PC-3 (cell line): ENCODE measurements around the gene GRK3. TPM values are rescaled to one million over a fixed set of nuclear protein-coding genes. Genes with fewer than 3 reads are reported as not detected.

ENCODE experiments used
- ATAC-seq: fragments of 200-7000 bp; cut with Tn5 transposase; 2 replicates; pipeline ENCODE4 v1.9.1; 2020; ENCODE audit warnings: mild to moderate bottlenecking, moderate library complexity
- BruUV-seq: library from RNA; stranded (reverse); fragments of 400-500 nt; replicated peaks from 2 replicates; lab custom pipeline; 2021; lab: Mats Ljungman, UMichigan
- CTCF ChIA-PET: fragments of 300-600 bp; sonication (Branson Sonifier 250); formaldehyde crosslinking; loops from one replicate; lab custom pipeline; 2022; ENCODE audit warnings: antibody characterized with exemption; lab: Charles Lee
- POLR2A ChIA-PET: fragments of 300-600 bp; sonication (Branson Sonifier 250); formaldehyde crosslinking; loops from one replicate; lab custom pipeline; 2022; ENCODE audit warnings: antibody characterized with exemption; ENCODE audit not compliant: unreplicated experiment; lab: Charles Lee
- DNase-seq: peaks from one replicate; pipeline ENCODE4 v3.0.0-alpha.2; 2015
- H2AFZ ChIP-seq: fragments of 300-600 bp; sonication (generic); 2 replicates; pipeline ENCODE4 v1.6.0; 2016; ENCODE audit warnings: antibody characterized with exemption, low read length
- H3F3A ChIP-seq: fragments of 300-600 bp; sonication (generic); one replicate; pipeline ENCODE4 v1.6.0; 2017; ENCODE audit warnings: antibody characterized with exemption, low read length, control low read depth, mild to moderate bottlenecking; ENCODE audit not compliant: unreplicated experiment
- H3K27ac ChIP-seq: fragments of 300-600 bp; sonication (generic); 2 replicates; pipeline ENCODE4 v1.5.1; 2016; ENCODE audit warnings: mild to moderate bottlenecking, low read length
- H3K27me3 ChIP-seq: fragments of 300-600 bp; sonication (generic); 2 replicates; pipeline ENCODE4 v1.6.1; 2016; ENCODE audit warnings: low read length, mixed read lengths
- H3K36me3 ChIP-seq: fragments of 300-600 bp; sonication (generic); 2 replicates; pipeline ENCODE4 v1.6.1; 2016; ENCODE audit warnings: low read depth, mixed run types, low read length, mixed read lengths
- H3K4me1 ChIP-seq: fragments of 300-600 bp; sonication (generic); 2 replicates; pipeline ENCODE4 v1.5.1; 2016; ENCODE audit warnings: low read length; ENCODE audit not compliant: insufficient read depth
- H3K4me2 ChIP-seq: fragments of 300-600 bp; sonication (generic); 2 replicates; pipeline ENCODE4 v1.6.0; 2016; ENCODE audit warnings: low read length
- H3K4me3 ChIP-seq: fragments of 300-600 bp; sonication (generic); 2 replicates; pipeline ENCODE4 v1.5.1; 2016; ENCODE audit warnings: mild to moderate bottlenecking, low read length, mixed read lengths
- H3K79me2 ChIP-seq: fragments of 300-600 bp; sonication (generic); 2 replicates; pipeline ENCODE4 v1.6.1; 2017; ENCODE audit warnings: low read length, mixed read lengths
- H3K9ac ChIP-seq: fragments of 300-600 bp; sonication (generic); 2 replicates; pipeline ENCODE4 v1.6.0; 2016; ENCODE audit warnings: mild to moderate bottlenecking, low read length
- H3K9me2 ChIP-seq: fragments of 300-600 bp; sonication (generic); replicated peaks from 2 replicates; pipeline ENCODE4 v1.6.1; 2016; ENCODE audit warnings: mixed run types, low read length, mixed read lengths
- H3K9me3 ChIP-seq: fragments of 300-600 bp; sonication (generic); 2 replicates; pipeline ENCODE4 v1.6.1; 2016; ENCODE audit warnings: low read length, mixed read lengths
- H4K20me1 ChIP-seq: fragments of 300-600 bp; sonication (generic); 2 replicates; pipeline ENCODE4 v1.6.1; 2016; ENCODE audit warnings: low read length, mixed read lengths
- EZH2 ChIP-seq: fragments of 300-600 bp; sonication (generic); IDR thresholded peaks from one replicate; pipeline ENCODE4 v1.6.1; 2017; ENCODE audit warnings: antibody characterized with exemption, mild to moderate bottlenecking, low read length; ENCODE audit not compliant: unreplicated experiment
- EZH2phosphoT487 ChIP-seq: fragments of 300-600 bp; sonication (generic); IDR thresholded peaks from 2 replicates; pipeline ENCODE4 v1.6.1; 2018; ENCODE audit warnings: mild to moderate bottlenecking, antibody characterized with exemption, low read length, borderline replicate concordance
- intact Hi-C: fragments of 100-400 bp; cut with micrococcal nuclease; formaldehyde crosslinking; loops from 2 replicates; pipeline ENCODE4 v1.9.0; 2023
- total RNA-seq: library from RNA; depleted of rRNA; stranded (reverse); fragments of >200 nt; gene quantifications from 2 replicates; pipeline ENCODE4 v1.2.3, GENCODE V29; 2014
- TF ChIP-seq, protein P1 (sequence below): fragments of 300-600 bp; sonication (generic); conservative IDR thresholded peaks from 2 replicates; pipeline ENCODE4 v1.5.1; 2017; ENCODE audit warnings: antibody characterized with exemption, low read depth, mild to moderate bottlenecking, low read length

GRK3 gene
- total RNA-seq, 1 experiment from 2014 or later, result under 0.01 TPM

GRCh38 chr22:25689631-25690030, 125.2 kb downstream of the GRK3 start:
- ChIA-PET POLR2A (no interaction called here), CTCF (no interaction called here)
- Histone ChIP-seq H3K9me2 (no peaks in the 10 kb centered on the region), H3K79me2 (no peaks in the 10 kb centered on the region), H2AFZ (no peak overlapping the region), H3K4me1 (no peaks in the 10 kb centered on the region), H3K36me3 (no peaks in the 10 kb centered on the region), H3K27ac (no peak overlapping the region), H4K20me1 (no peaks in the 10 kb centered on the region), H3K4me2 (no peak overlapping the region), H3F3A (no peaks in the 10 kb centered on the region), H3K9me3 (no peaks in the 10 kb centered on the region), H3K9ac (no peak overlapping the region), H3K27me3 (peaks cover 49% of the 10 kb centered on the region), H3K4me3 (no peak overlapping the region)
- ATAC-seq (no peak), DNase-seq (no peak)
- intact Hi-C loops, result no loop called here
- no peak for TF ChIP-seq EZH2
- BruUV-seq, result no TSS peak

GRCh38 chr22:25690798-25691197, 126.3 kb downstream of the GRK3 start:
- intact Hi-C loops, result no loop called here
- DNase-seq, result no peak
- no peaks in the 10 kb centered on the region for H4K20me1 ChIP-seq
- H3K4me2 ChIP-seq, result no peak overlapping the region
- BruUV-seq, result no TSS peak
- TF ChIP-seq, protein P1, sequence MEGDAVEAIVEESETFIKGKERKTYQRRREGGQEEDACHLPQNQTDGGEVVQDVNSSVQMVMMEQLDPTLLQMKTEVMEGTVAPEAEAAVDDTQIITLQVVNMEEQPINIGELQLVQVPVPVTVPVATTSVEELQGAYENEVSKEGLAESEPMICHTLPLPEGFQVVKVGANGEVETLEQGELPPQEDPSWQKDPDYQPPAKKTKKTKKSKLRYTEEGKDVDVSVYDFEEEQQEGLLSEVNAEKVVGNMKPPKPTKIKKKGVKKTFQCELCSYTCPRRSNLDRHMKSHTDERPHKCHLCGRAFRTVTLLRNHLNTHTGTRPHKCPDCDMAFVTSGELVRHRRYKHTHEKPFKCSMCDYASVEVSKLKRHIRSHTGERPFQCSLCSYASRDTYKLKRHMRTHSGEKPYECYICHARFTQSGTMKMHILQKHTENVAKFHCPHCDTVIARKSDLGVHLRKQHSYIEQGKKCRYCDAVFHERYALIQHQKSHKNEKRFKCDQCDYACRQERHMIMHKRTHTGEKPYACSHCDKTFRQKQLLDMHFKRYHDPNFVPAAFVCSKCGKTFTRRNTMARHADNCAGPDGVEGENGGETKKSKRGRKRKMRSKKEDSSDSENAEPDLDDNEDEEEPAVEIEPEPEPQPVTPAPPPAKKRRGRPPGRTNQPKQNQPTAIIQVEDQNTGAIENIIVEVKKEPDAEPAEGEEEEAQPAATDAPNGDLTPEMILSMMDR, result no peak
- no peak for TF ChIP-seq EZH2
- TF ChIP-seq EZH2phosphoT487, result no peak
- ChIA-PET CTCF (no interaction called here), POLR2A (no interaction called here)
- no peak overlapping the region for H3K4me3 ChIP-seq
- peaks cover 51% of the 10 kb centered on the region for H3K27me3 ChIP-seq
- no peaks in the 10 kb centered on the region for H3K9me2 ChIP-seq
- no peak for ATAC-seq
- H3K9ac ChIP-seq, result no peak overlapping the region
- H3K79me2 ChIP-seq, result no peaks in the 10 kb centered on the region
- no peaks in the 10 kb centered on the region for H3K9me3 ChIP-seq
- no peaks in the 10 kb centered on the region for H3K36me3 ChIP-seq
- no peaks in the 10 kb centered on the region for H3K4me1 ChIP-seq
- H2AFZ ChIP-seq, result no peak overlapping the region
- H3F3A ChIP-seq, result no peaks in the 10 kb centered on the region
- H3K27ac ChIP-seq, result no peak overlapping the region

- intact Hi-C loops, result no loop called here
- TF ChIP-seq EZH2 (no peak), EZH2phosphoT487 (no peak)
- TF ChIP-seq, protein P1, result no peak
Measured at GRCh38 chr22:25692397-25693267, 128.2 kb downstream of the GRK3 start.

More at GRCh38 chr22:25692397-25693267, 128.2 kb downstream of the GRK3 start:
- DNase-seq (no peak), ATAC-seq (no peak)
- no peaks in the 10 kb centered on the region for H3K79me2 ChIP-seq
- ChIA-PET POLR2A (no interaction called here), CTCF (no interaction called here)
- no peak overlapping the region for H3K27ac ChIP-seq
- H3K4me1 ChIP-seq, result no peaks in the 10 kb centered on the region
- no peaks in the 10 kb centered on the region for H3K36me3 ChIP-seq
- no peak overlapping the region for H2AFZ ChIP-seq
- H3K9me2 ChIP-seq, result no peaks in the 10 kb centered on the region
- no peak overlapping the region for H3K4me3 ChIP-seq
- no TSS peak for BruUV-seq
- no peak overlapping the region for H3K4me2 ChIP-seq
- H3F3A ChIP-seq, result no peaks in the 10 kb centered on the region
- H3K9ac ChIP-seq, result no peak overlapping the region
- H4K20me1 ChIP-seq, result no peaks in the 10 kb centered on the region
- peaks cover 64% of the 10 kb centered on the region for H3K27me3 ChIP-seq
- no peaks in the 10 kb centered on the region for H3K9me3 ChIP-seq
